Smooth muscle cell (in vitro differentiated cells): ENCODE measurements around the gene SDC3. TPM values are rescaled to one million over a fixed set of nuclear protein-coding genes. Genes with fewer than 3 reads are reported as not detected.
A peak's percentile ranks its signal among the peaks of the same experiment; 100 is the strongest.

Experiments
- DNase-seq: peaks from one replicate; lab custom pipeline; 2025; ENCODE audit not compliant: unreplicated experiment; lab: John Stamatoyannopoulos, UW
- H2AFZ ChIP-seq: fragments of 200-600 bp; sonication (generic); 2 replicates; pipeline ENCODE4 v1.6.0; 2016; ENCODE audit warnings: antibody characterized with exemption, low read depth, mild to moderate bottlenecking
- H3F3A ChIP-seq: fragments of 200-600 bp; sonication (generic); 2 replicates; pipeline ENCODE4 v1.6.0; 2017; ENCODE audit warnings: antibody characterized with exemption, low read depth
- H3K27ac ChIP-seq: fragments of 200-600 bp; sonication (generic); 2 replicates; pipeline ENCODE4 v1.5.1; 2016; ENCODE audit warnings: low read depth, mild to moderate bottlenecking
- H3K27me3 ChIP-seq: fragments of 200-600 bp; sonication (generic); 2 replicates; pipeline ENCODE4 v1.6.1; 2016; ENCODE audit warnings: low read depth, mild to moderate bottlenecking
- H3K36me3 ChIP-seq: fragments of 200-600 bp; sonication (generic); 2 replicates; pipeline ENCODE4 v1.5.1; 2016; ENCODE audit warnings: low read depth
- H3K4me1 ChIP-seq: fragments of 200-600 bp; sonication (generic); 2 replicates; pipeline ENCODE4 v1.5.1; 2016; ENCODE audit warnings: low read depth
- H3K4me2 ChIP-seq: fragments of 200-600 bp; sonication (generic); 2 replicates; pipeline ENCODE4 v1.6.0; 2016; ENCODE audit warnings: mild to moderate bottlenecking
- H3K4me3 ChIP-seq: fragments of 200-600 bp; sonication (generic); 2 replicates; pipeline ENCODE4 v1.5.1; 2016; ENCODE audit warnings: mild to moderate bottlenecking
- H3K79me2 ChIP-seq: fragments of 200-600 bp; sonication (generic); 2 replicates; pipeline ENCODE4 v1.6.0; 2016; ENCODE audit warnings: low read depth, mild to moderate bottlenecking
- H3K9ac ChIP-seq: fragments of 200-600 bp; sonication (generic); 2 replicates; pipeline ENCODE4 v1.6.0; 2016; ENCODE audit warnings: low read depth
- H3K9me3 ChIP-seq: fragments of 200-600 bp; sonication (generic); replicated peaks from 2 replicates; pipeline ENCODE4 v1.5.1; 2016; ENCODE audit warnings: low read depth
- H4K20me1 ChIP-seq: fragments of 200-600 bp; sonication (generic); 2 replicates; pipeline ENCODE4 v1.6.0; 2016; ENCODE audit warnings: low read depth
- CTCF ChIP-seq: fragments of 200-600 bp; sonication (generic); IDR thresholded peaks from 2 replicates; pipeline ENCODE4 v1.5.1; 2017; ENCODE audit warnings: borderline replicate concordance, mild to moderate bottlenecking, antibody characterized with exemption; ENCODE audit not compliant: insufficient read depth, poor library complexity, severe bottlenecking
- WGBS: methylation state at CpG from one replicate; pipeline ENCODE4 v1.1.7; 2016; ENCODE audit warnings: low lambda C conversion rate; 5-methylcytosine and 5-hydroxymethylcytosine counted together
- polyA plus RNA-seq: library from polyadenylated mRNA; unstranded; fragments of >200 nt; fragmentation: Nextera tagmentation; extraction: Ambion mirVana; gene quantifications from 2 replicates; pipeline ENCODE4 v1.2.1, GENCODE V29; 2016
- total RNA-seq: library from RNA; depleted of rRNA; stranded (reverse); fragments of >200 nt; gene quantifications from 2 replicates; pipeline ENCODE4 v1.2.3, GENCODE V29; 2014

Gene SDC3
- total and polyA plus RNA-seq, 2 experiments from 2014 or later: 46.3 to 112 TPM

GRCh38 chr1:30823969-30824735, 84.4 kb downstream of the SDC3 start:
- H3K27ac ChIP-seq: peak overlapping the region; percentile 95
- under 1% methylated on average over 44 of the region's 44 CpGs for WGBS
- H3K4me3 ChIP-seq: peak overlapping the region; percentile 56

GRCh38 chr1:30823627-30823968, 85.0 kb downstream of the SDC3 start:
- H3K9ac ChIP-seq: peak overlapping the region; percentile 84
- peak overlapping the region; percentile 85 for H3K4me2 ChIP-seq
- H3K9me3 ChIP-seq: no peaks in the 10 kb centered on the region
- DNase-seq: no peak
- no peaks in the 10 kb centered on the region for H3K36me3 ChIP-seq
- no peaks in the 10 kb centered on the region for H3K79me2 ChIP-seq
- H3K4me1 ChIP-seq: peaks cover 18% of the 10 kb centered on the region
- TF ChIP-seq CTCF: no peak
- peaks cover 5% of the 10 kb centered on the region for H3F3A ChIP-seq
- no peaks in the 10 kb centered on the region for H4K20me1 ChIP-seq
- H3K27ac ChIP-seq: peak overlapping the region; percentile 95
- H3K27me3 ChIP-seq: no peaks in the 10 kb centered on the region
- no peak overlapping the region for H2AFZ ChIP-seq
- WGBS: 77% methylated on average over 3 of the region's 3 CpGs
- peak overlapping the region; percentile 56 for H3K4me3 ChIP-seq

More at GRCh38 chr1:30823969-30824735, 84.4 kb downstream of the SDC3 start:
- DNase-seq: peak; percentile 98
- Histone ChIP-seq H3K4me2 (peak overlapping the region; percentile 85), H3K79me2 (no peaks in the 10 kb centered on the region), H3K36me3 (no peaks in the 10 kb centered on the region), H3F3A (peaks cover 5% of the 10 kb centered on the region), H3K27me3 (no peaks in the 10 kb centered on the region), H2AFZ (peak overlapping the region; percentile 64), H3K4me1 (peaks cover 13% of the 10 kb centered on the region), H3K9ac (peak overlapping the region; percentile 84), H3K9me3 (no peaks in the 10 kb centered on the region), H4K20me1 (no peaks in the 10 kb centered on the region)
- no peak for TF ChIP-seq CTCF

- 64% methylated on average over 6 of the region's 6 CpGs for WGBS
- H3K4me1 ChIP-seq: peaks cover 22% of the 10 kb centered on the region
- H3F3A ChIP-seq: peaks cover 5% of the 10 kb centered on the region
- no peaks in the 10 kb centered on the region for H3K27me3 ChIP-seq
- H3K9ac ChIP-seq: no peak overlapping the region
- no peak overlapping the region for H2AFZ ChIP-seq
- H3K9me3 ChIP-seq: no peaks in the 10 kb centered on the region
- no peak overlapping the region for H3K4me3 ChIP-seq
- no peak for DNase-seq
- TF ChIP-seq CTCF: no peak
- H3K79me2 ChIP-seq: no peaks in the 10 kb centered on the region
- peak overlapping the region; percentile 85 for H3K4me2 ChIP-seq
- H3K36me3 ChIP-seq: no peaks in the 10 kb centered on the region
- peak overlapping the region; percentile 95 for H3K27ac ChIP-seq
- no peaks in the 10 kb centered on the region for H4K20me1 ChIP-seq
These were observed 85.5 kb downstream of the SDC3 start for GRCh38 chr1:30822966-30823581.
